Brain microvascular endothelial cell (primary cell): ENCODE results near the gene DICER1.

Experiments used
- DNase-seq: peaks from one replicate; pipeline ENCODE4 v3.0.0-alpha.2; 2020
- H3K27ac ChIP-seq: fragments of 250-450 bp; sonication (Bioruptor Pico); 2 replicates; pipeline ENCODE4 v1.5.1; 2020; ENCODE audit warnings: mild to moderate bottlenecking, moderate library complexity
- H3K27me3 ChIP-seq: fragments of 250-450 bp; sonication (Bioruptor Pico); replicated peaks from 2 replicates; pipeline ENCODE4 v1.5.1; 2020; ENCODE audit warnings: mild to moderate bottlenecking
- H3K36me3 ChIP-seq: fragments of 250-450 bp; sonication (Bioruptor Pico); replicated peaks from 2 replicates; pipeline ENCODE4 v1.5.1; 2020; ENCODE audit warnings: mild to moderate bottlenecking
- H3K4me3 ChIP-seq: 2 replicates; pipeline ENCODE4 v1.5.1; 2011; ENCODE audit warnings: low read depth, mild to moderate bottlenecking, control low read depth, low read length, moderate library complexity
- CTCF ChIP-seq: IDR thresholded peaks from 2 replicates; pipeline ENCODE4 v1.5.1; 2011; ENCODE audit warnings: low read depth, mild to moderate bottlenecking, moderate library complexity, low read length, control low read depth, inconsistent platforms; ENCODE audit errors: missing control alignments
- in situ Hi-C: cut with HindIII; loops from 2 replicates; pipeline ENCODE4 v1.10.0; 2017; ENCODE audit warnings: low sequenced_read_pairs, low pct_ligation_motif_present

DICER1 gene

GRCh38 chr14:95137164-95137803 lies 20.0 kb downstream of the DICER1 start:
- H3K27ac ChIP-seq: no peak overlapping the region
- TF ChIP-seq CTCF: no peak
- no peak overlapping the region for H3K4me3 ChIP-seq
- H3K27me3 ChIP-seq: no peaks in the 10 kb centered on the region
- in situ Hi-C loops: no loop called here
- DNase-seq: no peak
- H3K36me3 ChIP-seq: no peaks in the 10 kb centered on the region

- DNase-seq: no peak
- TF ChIP-seq CTCF: no peak
Measured at GRCh38 chr14:95136631-95137030, 20.7 kb downstream of the DICER1 start.

GRCh38 chr14:95134304-95134933 lies 22.9 kb downstream of the DICER1 start:
- Histone ChIP-seq H3K27me3 (no peaks in the 10 kb centered on the region), H3K4me3 (no peak overlapping the region), H3K36me3 (peaks cover 2% of the 10 kb centered on the region), H3K27ac (no peak overlapping the region)
- TF ChIP-seq CTCF: no peak
- no peak for DNase-seq
- in situ Hi-C loops: no loop called here

More at GRCh38 chr14:95136631-95137030, 20.7 kb downstream of the DICER1 start:
- Histone ChIP-seq H3K27me3 (no peaks in the 10 kb centered on the region), H3K4me3 (no peak overlapping the region), H3K27ac (no peak overlapping the region), H3K36me3 (no peaks in the 10 kb centered on the region)
- in situ Hi-C loops: no loop called here

GRCh38 chr14:95133282-95133681 lies 24.0 kb downstream of the DICER1 start:
- no peak overlapping the region for H3K4me3 ChIP-seq
- in situ Hi-C loops: no loop called here
- TF ChIP-seq CTCF: no peak
- H3K36me3 ChIP-seq: peaks cover 2% of the 10 kb centered on the region
- H3K27me3 ChIP-seq: no peaks in the 10 kb centered on the region
- no peak overlapping the region for H3K27ac ChIP-seq
- no peak for DNase-seq

GRCh38 chr14:95132760-95133159 lies 24.6 kb downstream of the DICER1 start:
- no peaks in the 10 kb centered on the region for H3K27me3 ChIP-seq
- in situ Hi-C loops: no loop called here
- no peak for TF ChIP-seq CTCF
- no peak overlapping the region for H3K27ac ChIP-seq
- no peak overlapping the region for H3K4me3 ChIP-seq
- DNase-seq: no peak
- peaks cover 2% of the 10 kb centered on the region for H3K36me3 ChIP-seq
